Parathyroid adenoma (tissue), 2 donors: ENCODE measurements around the gene NOS1AP.

Experiments
- H2AFZ ChIP-seq: fragments of 300-600 bp; sonication (generic); one replicate; pipeline ENCODE4 v1.7.0; 2017; ENCODE audit warnings: antibody characterized with exemption, mild to moderate bottlenecking
- H3K27ac ChIP-seq: fragments of 300-600 bp; sonication (generic); one replicate; pipeline ENCODE4 v1.7.0; 2017
- H3K27me3 ChIP-seq: fragments of 300-600 bp; sonication (generic); one replicate; pipeline ENCODE4 v1.7.0; 2017; ENCODE audit warnings: low read length; ENCODE audit not compliant: control insufficient read depth, insufficient read depth
- H3K36me3 ChIP-seq: fragments of 300-600 bp; sonication (generic); one replicate; pipeline ENCODE4 v1.7.0; 2017; ENCODE audit warnings: low read length; ENCODE audit not compliant: control insufficient read depth, insufficient read depth
- H3K4me1 ChIP-seq: fragments of 300-600 bp; sonication (generic); one replicate; pipeline ENCODE4 v1.7.0; 2017; ENCODE audit warnings: control low read depth
- H3K4me2 ChIP-seq: fragments of 300-600 bp; sonication (generic); one replicate; pipeline ENCODE4 v1.7.0; 2017; ENCODE audit warnings: low read length
- H3K4me3 ChIP-seq: fragments of 300-600 bp; sonication (generic); one replicate; pipeline ENCODE4 v1.7.0; 2017; ENCODE audit warnings: low read depth, low read length
- H3K79me2 ChIP-seq: fragments of 300-600 bp; sonication (generic); one replicate; pipeline ENCODE4 v1.7.0; 2017; ENCODE audit warnings: control low read depth
- H3K9ac ChIP-seq: fragments of 300-600 bp; sonication (generic); one replicate; pipeline ENCODE4 v1.7.0; 2017; ENCODE audit warnings: mild to moderate bottlenecking
- H3K9me3 ChIP-seq: fragments of 300-600 bp; sonication (generic); one replicate; pipeline ENCODE4 v1.7.0; 2017; ENCODE audit warnings: low read length; ENCODE audit not compliant: control insufficient read depth
- TF ChIP-seq, protein P1 (sequence below): fragments of 300-600 bp; sonication (generic); IDR thresholded peaks from one replicate; pipeline ENCODE4 v1.7.0; 2017; ENCODE audit warnings: antibody characterized with exemption, mild to moderate bottlenecking
- donor health status: primary hyperparathyroidism.

NOS1AP gene

DNA sequence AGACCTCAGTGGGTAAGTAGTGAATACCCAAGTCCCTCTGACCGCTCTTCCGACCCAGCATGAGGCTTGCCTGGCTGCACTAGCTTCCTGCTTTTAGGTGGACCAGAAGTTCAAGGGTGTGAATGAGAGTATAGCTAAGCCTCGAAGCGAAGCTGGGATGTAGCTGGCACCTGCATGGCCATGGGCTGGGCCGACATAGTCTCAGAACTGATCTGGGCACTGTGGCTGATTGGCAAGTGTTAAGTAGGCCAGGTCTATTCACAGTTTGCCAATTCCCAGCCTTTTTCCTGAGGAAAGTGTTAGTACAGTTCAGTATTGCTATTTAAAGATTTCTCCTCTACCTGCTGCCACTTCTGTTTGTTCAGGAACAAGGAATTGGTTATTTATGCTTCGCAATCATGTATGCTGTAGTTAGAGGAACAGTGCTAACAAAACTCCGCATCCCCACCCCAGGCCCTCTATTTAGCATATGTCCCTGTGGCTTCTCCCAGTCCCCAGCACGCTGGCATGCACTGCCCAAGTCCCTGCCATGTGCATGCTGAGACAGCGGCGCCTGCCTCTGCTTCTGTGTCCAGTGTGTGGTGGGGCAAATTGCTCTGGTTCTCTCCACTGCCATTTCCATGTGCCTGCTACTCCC, 290.9 kb downstream of the NOS1AP start:
- no peak overlapping the region for H3K4me3 ChIP-seq
- no peak overlapping the region for H3K27ac ChIP-seq
- no peaks in the 10 kb centered on the region for H3K79me2 ChIP-seq
- no peaks in the 10 kb centered on the region for H3K36me3 ChIP-seq
- H3K27me3 ChIP-seq = no peaks in the 10 kb centered on the region
- H3K9ac ChIP-seq = no peak overlapping the region
- TF ChIP-seq, protein P1, sequence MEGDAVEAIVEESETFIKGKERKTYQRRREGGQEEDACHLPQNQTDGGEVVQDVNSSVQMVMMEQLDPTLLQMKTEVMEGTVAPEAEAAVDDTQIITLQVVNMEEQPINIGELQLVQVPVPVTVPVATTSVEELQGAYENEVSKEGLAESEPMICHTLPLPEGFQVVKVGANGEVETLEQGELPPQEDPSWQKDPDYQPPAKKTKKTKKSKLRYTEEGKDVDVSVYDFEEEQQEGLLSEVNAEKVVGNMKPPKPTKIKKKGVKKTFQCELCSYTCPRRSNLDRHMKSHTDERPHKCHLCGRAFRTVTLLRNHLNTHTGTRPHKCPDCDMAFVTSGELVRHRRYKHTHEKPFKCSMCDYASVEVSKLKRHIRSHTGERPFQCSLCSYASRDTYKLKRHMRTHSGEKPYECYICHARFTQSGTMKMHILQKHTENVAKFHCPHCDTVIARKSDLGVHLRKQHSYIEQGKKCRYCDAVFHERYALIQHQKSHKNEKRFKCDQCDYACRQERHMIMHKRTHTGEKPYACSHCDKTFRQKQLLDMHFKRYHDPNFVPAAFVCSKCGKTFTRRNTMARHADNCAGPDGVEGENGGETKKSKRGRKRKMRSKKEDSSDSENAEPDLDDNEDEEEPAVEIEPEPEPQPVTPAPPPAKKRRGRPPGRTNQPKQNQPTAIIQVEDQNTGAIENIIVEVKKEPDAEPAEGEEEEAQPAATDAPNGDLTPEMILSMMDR = no peak
- no peak overlapping the region for H2AFZ ChIP-seq
- H3K4me1 ChIP-seq = no peaks in the 10 kb centered on the region
- H3K4me2 ChIP-seq = no peak overlapping the region
- H3K9me3 ChIP-seq = no peaks in the 10 kb centered on the region

GRCh38 chr1:162360874-162361260, 291.4 kb downstream of the NOS1AP start:
- H3K4me2 ChIP-seq = no peak overlapping the region
- H3K4me3 ChIP-seq = no peak overlapping the region
- TF ChIP-seq, protein P1 = no peak
- H3K9ac ChIP-seq = no peak overlapping the region
- H3K27ac ChIP-seq = no peak overlapping the region
- H3K79me2 ChIP-seq = no peaks in the 10 kb centered on the region
- H3K9me3 ChIP-seq = no peaks in the 10 kb centered on the region
- no peaks in the 10 kb centered on the region for H3K27me3 ChIP-seq
- no peaks in the 10 kb centered on the region for H3K36me3 ChIP-seq
- H3K4me1 ChIP-seq = no peaks in the 10 kb centered on the region
- no peak overlapping the region for H2AFZ ChIP-seq

DNA sequence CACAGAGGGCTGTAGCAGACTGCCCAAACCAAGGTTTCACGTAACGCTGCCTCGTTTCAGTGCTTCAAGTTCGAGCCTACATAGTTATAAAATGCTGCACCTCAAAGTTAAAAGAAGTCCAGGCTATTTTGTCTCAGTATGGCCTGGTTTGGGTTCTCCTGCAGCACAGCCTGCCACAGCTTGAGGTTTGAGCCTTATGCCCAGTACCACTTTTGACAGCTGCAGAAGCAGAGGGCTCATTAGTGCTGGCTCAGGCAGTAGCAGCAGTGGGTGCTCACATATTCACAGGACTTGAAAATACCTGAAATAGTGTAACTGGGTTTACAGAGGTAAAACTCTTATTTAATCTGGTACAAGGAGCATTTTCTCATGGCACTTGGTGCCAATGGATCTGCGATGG, 291.9 kb downstream of the NOS1AP start:
- Histone ChIP-seq H3K4me3 (no peak overlapping the region), H3K27me3 (no peaks in the 10 kb centered on the region), H3K36me3 (no peaks in the 10 kb centered on the region), H3K9me3 (no peaks in the 10 kb centered on the region), H3K79me2 (no peaks in the 10 kb centered on the region), H3K27ac (no peak overlapping the region), H3K9ac (no peak overlapping the region), H3K4me2 (no peak overlapping the region), H2AFZ (no peak overlapping the region), H3K4me1 (no peaks in the 10 kb centered on the region)
- TF ChIP-seq, protein P1 = no peak

- Histone ChIP-seq H3K9me3 (no peaks in the 10 kb centered on the region), H3K4me3 (no peak overlapping the region), H3K4me2 (no peak overlapping the region), H3K27ac (no peak overlapping the region), H3K36me3 (no peaks in the 10 kb centered on the region), H3K79me2 (no peaks in the 10 kb centered on the region), H3K27me3 (no peaks in the 10 kb centered on the region), H3K9ac (no peak overlapping the region), H3K4me1 (no peaks in the 10 kb centered on the region), H2AFZ (no peak overlapping the region)
- TF ChIP-seq, protein P1 = no peak
Observed at GRCh38 chr1:162363823-162364222, 294.3 kb downstream of the NOS1AP start.

DNA sequence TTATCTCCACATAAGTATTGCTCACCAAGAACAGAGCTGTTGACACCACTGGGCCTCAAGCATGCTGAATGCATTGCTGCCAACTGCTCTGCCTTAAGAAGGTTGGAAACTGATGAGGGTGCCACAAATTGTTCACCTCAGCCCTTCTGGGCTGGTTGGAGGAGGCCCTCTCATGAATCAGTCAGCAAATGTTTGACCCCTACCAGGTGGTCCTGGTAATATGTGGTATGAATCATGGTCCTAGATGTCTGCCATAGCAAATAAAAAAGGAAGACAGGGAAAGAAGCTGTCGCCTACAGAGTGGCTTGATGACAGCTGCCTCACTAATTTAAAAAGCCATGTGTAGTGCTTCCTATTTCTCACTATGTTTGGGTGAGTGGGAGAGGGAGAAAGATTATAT, 295.0 kb downstream of the NOS1AP start:
- H3K36me3 ChIP-seq = no peaks in the 10 kb centered on the region
- no peak overlapping the region for H3K27ac ChIP-seq
- no peaks in the 10 kb centered on the region for H3K79me2 ChIP-seq
- H3K4me3 ChIP-seq = no peak overlapping the region
- H3K27me3 ChIP-seq = no peaks in the 10 kb centered on the region
- H3K4me2 ChIP-seq = no peak overlapping the region
- no peak overlapping the region for H3K9ac ChIP-seq
- H3K4me1 ChIP-seq = no peaks in the 10 kb centered on the region
- H2AFZ ChIP-seq = no peak overlapping the region
- TF ChIP-seq, protein P1 = no peak
- H3K9me3 ChIP-seq = no peaks in the 10 kb centered on the region
